GM18858 (cell line): ENCODE data around the gene UBE2K.
"Not testable (repeated sequence)": the region's sequence is repeated elsewhere in the genome, so short reads cannot be mapped to it uniquely, and the experiment has no call there.

Experiments
- ATAC-seq: cut with Tn5 transposase; IDR thresholded peaks from one replicate; pipeline ENCODE4 v1.9.1; 2021; ENCODE audit not compliant: unreplicated experiment

Gene UBE2K

GRCh38 chr4:39792529-39792928 lies 94.6 kb downstream of the UBE2K start:
- ATAC-seq, result no peak

- not testable (repeated sequence) for ATAC-seq
Observed at GRCh38 chr4:39792976-39793375, 95.0 kb downstream of the UBE2K start.

GRCh38 chr4:39802005-39802404 lies 104.1 kb downstream of the UBE2K start:
- no peak for ATAC-seq

- no peak for ATAC-seq
Observed at GRCh38 chr4:39808231-39808749, 110.4 kb downstream of the UBE2K start.

- no peak for ATAC-seq
Observed at GRCh38 chr4:39812500-39812899, 114.6 kb downstream of the UBE2K start.

GRCh38 chr4:39813033-39813432 lies 115.1 kb downstream of the UBE2K start:
- not testable (repeated sequence) for ATAC-seq

- not testable (repeated sequence) for ATAC-seq
Observed at GRCh38 chr4:39813761-39814160, 115.8 kb downstream of the UBE2K start.

- ATAC-seq, result no peak
Observed at GRCh38 chr4:39814403-39815185, 116.7 kb downstream of the UBE2K start.

- no peak for ATAC-seq
Observed at GRCh38 chr4:39818646-39819045, 120.7 kb downstream of the UBE2K start.

GRCh38 chr4:39820186-39820585 lies 122.2 kb downstream of the UBE2K start:
- ATAC-seq, result no peak

GRCh38 chr4:39821951-39822350 lies 124.0 kb downstream of the UBE2K start:
- no peak for ATAC-seq

- ATAC-seq, result no peak
Observed at GRCh38 chr4:39822662-39823061, 124.7 kb downstream of the UBE2K start.

- ATAC-seq, result no peak
Observed at GRCh38 chr4:39823191-39823590, 125.3 kb downstream of the UBE2K start.

- ATAC-seq, result no peak
Observed at GRCh38 chr4:39825090-39825489, 127.2 kb downstream of the UBE2K start.

- no peak for ATAC-seq
Observed at GRCh38 chr4:39825741-39826231, 127.8 kb downstream of the UBE2K start.
